GM21423 (cell line): ENCODE measurements around the gene ZNF782.
"Not testable (repeated sequence)": the region's sequence is repeated elsewhere in the genome, so short reads cannot be mapped to it uniquely, and the experiment has no call there.

Source experiments
- ATAC-seq: cut with Tn5 transposase; IDR thresholded peaks from one replicate; pipeline ENCODE4 v1.9.1; 2021; ENCODE audit warnings: mild to moderate bottlenecking, moderate library complexity; ENCODE audit not compliant: unreplicated experiment

The ZNF782 gene

DNA sequence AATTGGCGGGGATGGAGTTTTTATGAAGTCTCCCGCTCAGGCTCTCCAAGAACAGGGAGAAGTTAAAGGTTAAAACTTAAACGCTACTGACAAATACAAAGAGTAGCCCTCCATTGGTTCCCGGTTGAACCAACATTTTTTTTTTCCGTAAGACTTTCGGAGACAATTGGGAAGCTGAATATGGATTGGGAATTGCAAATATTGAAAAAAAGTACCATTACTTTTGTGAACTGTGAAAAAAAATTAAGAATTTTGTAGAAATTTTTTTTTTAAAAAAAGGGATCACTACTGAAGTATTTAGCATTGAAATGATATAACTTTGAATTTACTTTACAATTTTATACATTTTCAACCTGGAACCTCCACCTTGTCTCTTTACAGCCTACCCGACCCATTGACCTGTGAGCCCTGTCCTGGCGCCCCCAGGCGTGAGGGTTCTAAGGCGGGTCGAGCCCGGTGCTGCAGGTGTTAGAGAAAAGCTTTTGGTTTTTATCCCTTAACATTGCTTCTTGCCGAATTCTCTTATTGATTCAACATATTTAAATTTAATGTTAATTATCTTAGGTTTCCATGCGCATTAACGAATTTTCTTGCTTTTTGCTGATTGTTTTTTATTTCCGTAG lies 448 bp upstream of the ZNF782 start:
- no peak for ATAC-seq

DNA sequence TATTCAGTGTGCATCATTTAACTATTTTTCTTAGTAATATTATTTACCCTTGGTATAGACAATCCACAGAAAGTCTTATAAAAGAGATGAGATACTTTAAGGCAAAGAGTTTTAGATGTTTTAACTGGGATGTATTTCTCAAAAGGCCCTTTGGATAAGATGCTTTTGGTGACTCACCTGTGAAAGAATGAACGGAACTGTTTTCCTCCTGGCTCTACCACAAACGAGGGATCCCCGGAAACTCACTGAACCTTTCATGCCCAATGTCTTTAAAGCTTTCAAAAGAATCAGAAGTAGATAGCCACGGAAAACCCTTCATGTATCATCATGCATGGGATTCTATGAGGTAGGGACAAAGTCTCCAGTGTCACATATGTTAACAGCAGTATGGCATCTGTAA lies 1.6 kb downstream of the ZNF782 start:
- ATAC-seq, result no peak

DNA sequence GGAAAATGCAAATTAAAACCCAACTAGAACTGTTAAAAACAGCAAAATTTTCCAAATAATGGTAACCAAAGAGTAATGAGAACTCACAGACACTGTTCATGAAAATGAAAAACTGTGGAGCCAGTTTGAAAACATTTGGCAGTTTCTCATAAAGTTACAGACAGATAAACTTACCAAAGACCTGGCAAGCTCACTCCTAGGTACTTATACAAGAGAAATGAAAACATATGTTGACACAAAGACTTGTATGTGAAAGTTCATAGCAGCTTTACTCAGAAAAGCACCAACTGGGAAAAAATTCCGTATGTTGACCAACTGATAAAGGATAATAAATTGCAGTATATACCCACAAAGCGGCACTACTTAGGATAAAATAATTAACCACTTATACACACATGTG lies 10.3 kb downstream of the ZNF782 start:
- ATAC-seq, result no peak

DNA sequence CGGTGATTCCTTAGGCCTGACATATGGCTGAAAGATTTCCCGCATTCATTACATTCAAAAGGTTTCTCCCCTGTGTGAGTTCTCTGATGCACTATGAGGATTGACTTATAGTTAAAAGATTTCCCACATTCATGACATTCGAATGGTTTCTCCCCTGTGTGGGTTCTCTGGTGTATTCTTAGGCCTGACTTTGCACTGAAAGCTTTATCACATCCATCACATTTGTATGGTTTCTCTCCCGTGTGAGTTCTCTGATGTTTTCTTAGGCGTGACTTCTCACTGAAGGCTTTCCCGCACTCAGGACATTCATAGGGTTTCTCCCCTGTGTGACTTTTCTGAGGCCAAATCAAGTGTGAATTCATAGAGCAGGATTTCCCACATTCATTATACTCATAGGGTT lies 35.8 kb downstream of the ZNF782 start:
- ATAC-seq, result no peak

DNA sequence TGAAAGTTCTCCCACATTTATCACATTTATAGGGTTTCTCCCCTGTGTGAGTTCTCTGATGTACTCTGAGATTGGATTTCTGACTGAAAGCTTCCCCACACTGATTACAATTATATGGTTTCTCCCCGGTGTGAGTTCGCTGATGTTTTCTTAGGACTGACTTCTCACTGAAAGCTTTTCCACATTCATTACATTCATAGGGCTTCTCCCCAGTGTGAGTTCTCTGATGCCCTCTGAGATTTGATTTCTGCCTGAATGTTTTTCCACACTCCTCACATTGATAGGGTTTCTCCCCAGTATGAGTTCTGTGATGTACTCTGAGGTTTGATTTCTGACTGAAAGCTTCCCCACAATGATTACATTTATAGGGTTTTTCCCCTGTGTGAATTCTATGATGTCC lies 36.3 kb downstream of the ZNF782 start:
- ATAC-seq, result no peak

DNA sequence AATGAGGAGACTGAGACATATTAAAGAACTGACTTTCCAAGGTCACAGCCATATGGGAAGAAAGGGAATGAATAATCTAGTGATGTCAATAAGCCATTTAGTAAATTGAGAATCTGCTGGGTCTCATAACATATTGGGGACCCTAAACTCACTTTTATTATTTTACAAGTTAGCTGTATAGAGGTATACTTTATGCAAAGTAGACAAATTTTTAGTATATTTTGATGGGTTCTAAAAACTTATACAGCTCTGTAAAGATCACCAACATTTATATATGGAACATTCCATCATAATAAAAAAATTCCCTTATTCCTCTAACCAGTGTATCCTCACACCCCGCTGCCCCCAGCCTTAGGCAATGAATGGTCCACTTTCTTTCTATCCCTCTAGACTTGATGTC lies 40.7 kb downstream of the ZNF782 start:
- ATAC-seq, result no peak

DNA sequence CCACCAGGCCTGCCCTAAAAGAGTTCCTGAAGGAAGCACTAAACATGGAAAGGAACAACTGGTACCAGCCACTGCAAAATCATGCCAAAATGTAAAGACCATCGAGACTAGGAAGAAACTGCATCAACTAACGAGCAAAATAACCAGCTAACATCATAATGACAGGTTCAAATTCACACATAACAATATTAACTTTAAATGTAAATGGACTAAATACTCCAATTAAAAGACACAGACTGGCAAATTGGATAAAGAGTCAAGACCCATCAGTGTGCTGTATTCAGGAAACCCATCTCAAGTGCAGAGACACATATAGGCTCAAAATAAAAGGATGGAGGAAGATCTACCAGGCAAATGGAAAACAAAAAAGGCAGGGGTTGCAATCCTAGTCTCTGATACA lies 55.4 kb downstream of the ZNF782 start:
- ATAC-seq, result not testable (repeated sequence)

DNA sequence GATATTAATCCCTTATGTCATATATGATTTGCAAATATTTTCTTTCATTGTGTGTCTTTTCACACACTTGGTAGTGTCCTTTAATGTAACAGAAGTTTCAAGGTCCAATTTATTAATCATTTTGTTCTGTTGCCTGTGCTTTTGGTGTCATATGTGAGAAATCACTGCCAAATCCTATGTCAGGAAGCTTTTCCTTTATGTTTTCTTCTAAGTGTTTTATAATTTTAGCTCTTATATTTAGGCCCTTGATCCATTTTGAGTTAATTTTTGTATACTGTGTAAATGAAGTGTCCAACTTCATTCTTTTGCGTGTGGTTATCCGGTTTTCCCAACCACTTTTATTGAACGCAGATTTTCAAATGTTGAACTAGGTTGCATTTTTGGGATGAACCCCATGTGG lies 70.3 kb downstream of the ZNF782 start:
- no peak for ATAC-seq

DNA sequence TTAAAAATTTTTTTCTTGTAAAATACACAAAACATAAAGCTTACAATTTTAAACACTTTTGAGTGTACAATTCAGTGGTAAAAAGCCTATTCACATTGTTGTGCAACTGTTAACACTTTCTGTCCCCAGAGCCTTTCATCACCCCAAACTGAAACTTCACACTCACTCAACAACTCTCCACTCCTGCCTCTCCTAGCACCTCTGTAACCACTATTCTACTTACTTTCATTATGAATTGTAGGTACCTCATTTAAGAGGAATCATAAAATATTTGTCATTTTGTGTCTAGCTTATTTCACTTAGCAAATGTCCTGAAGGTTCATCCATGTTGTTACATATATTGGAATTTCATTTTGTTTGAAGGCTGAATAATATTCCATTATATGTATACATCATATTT lies 72.1 kb downstream of the ZNF782 start:
- ATAC-seq, result no peak

DNA sequence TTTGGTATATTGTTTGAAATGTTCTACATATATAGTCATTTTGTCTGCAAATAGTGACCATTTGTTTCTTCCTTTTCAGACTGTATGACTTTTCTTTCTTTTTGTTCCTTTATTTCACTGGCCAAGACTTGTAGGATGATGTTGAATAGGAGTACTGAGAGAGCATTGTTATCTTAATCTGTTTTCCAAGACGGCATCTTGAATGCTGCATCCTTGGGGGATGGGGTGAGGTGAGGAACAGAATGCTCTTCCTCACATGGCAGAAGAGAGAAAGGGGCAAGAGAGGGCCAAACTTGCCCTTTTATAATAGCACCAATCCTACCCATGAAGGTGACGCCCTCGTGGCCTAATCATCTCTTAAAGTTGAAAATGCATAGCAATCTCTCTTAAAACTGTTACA lies 72.8 kb downstream of the ZNF782 start:
- no peak for ATAC-seq

DNA sequence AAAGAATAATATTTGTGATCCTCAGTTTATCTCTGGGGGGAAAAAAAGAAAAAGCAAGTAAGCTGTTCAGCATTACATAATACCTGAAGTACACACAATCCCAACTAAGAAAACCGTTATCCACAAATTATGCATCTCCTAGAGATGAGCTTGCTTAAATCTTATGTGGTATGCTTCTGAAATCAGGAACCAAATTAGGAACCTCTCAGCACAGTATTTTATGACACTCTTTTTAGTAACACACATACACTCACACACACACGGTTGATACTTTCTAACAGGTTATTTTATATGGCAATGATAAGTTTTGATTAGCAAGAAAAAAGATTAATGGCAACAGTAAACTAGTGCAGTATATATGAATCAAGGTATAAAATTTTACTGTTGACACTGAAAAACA lies 75.2 kb downstream of the ZNF782 start:
- no peak for ATAC-seq

DNA sequence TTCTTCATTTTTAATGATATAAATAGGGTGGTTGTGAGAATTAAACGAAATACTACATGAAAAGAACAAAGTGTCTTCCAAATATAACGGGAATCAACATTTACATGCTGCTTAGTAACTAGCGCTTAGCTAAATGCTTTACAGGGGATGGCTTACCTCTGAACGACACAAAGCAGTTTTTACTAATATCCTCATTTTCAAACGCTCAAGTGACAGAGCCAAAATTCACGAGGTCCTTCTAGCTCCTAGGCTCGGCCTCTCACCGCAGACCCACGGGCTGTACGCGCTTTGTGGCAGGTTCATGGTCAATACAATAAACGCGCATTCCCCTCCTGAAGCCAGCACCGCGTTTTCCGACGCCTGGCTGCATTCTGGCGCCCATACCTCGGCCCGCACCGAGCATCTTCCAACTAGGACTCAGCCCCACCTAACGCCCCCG lies 76.9 kb downstream of the ZNF782 start:
- no peak for ATAC-seq

DNA sequence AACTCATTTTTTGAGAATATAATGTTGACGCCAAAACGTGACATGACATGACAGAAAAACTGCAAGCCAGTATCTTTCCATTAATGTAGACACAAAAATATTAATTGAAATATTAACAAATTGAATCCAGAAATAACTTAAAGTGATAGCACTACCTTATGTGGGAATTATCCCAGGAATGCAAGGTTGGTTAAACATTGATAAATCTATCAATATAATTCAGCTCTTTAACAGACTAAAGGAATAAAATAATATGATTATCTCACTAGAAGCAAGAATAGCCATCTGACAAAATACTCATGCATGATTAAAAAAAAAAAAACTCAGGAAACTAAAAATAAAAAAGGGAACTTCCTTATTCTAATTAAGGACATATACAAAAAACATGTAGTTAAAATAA lies 83.2 kb downstream of the ZNF782 start:
- no peak for ATAC-seq

DNA sequence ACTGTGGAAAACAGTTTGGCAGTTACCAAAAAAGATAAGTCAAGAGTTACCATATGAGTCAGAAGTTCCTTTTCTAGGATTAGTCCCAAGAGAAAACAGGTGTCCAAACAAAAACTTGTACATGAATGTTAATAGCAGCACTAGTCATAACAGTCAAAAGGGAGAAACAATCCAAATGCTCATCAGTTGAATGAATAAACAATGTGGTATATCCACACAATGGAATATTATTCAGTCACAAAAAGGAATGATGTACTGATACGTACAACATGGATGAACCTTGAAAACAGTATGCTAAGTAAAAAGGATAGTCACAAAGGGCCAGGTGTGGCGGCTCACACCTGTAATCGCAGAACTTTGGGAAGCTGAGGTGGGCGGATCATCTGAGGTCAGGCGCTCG lies 84.3 kb downstream of the ZNF782 start:
- no peak for ATAC-seq
